Endothelial cell (in vitro differentiated cells): ENCODE results near the gene KLF8. TPM values are rescaled to one million over a fixed set of nuclear protein-coding genes. Genes with fewer than 3 reads are reported as not detected.

Experiments
- DNase-seq: peaks from one replicate; pipeline ENCODE4 v3.0.0; 2021; ENCODE audit warnings: low spot score
- H3K27ac Mint-ChIP-seq: one replicate; pipeline ENCODE4 v1.8.0; 2021; ENCODE audit warnings: mixed read lengths, inconsistent platforms; ENCODE audit not compliant: unreplicated experiment
- H3K27me3 Mint-ChIP-seq: one replicate; pipeline ENCODE4 v1.8.0; 2021; ENCODE audit warnings: mild to moderate bottlenecking, moderate library complexity, mixed read lengths, inconsistent platforms; ENCODE audit not compliant: unreplicated experiment
- H3K36me3 Mint-ChIP-seq: one replicate; pipeline ENCODE4 v1.8.0; 2021; ENCODE audit warnings: mild to moderate bottlenecking, low read depth, mixed read lengths, inconsistent platforms; ENCODE audit not compliant: unreplicated experiment
- H3K4me1 Mint-ChIP-seq: one replicate; pipeline ENCODE4 v1.8.0; 2021; ENCODE audit warnings: mild to moderate bottlenecking, mixed read lengths, inconsistent platforms; ENCODE audit not compliant: unreplicated experiment
- H3K4me3 Mint-ChIP-seq: one replicate; pipeline ENCODE4 v1.8.0; 2021; ENCODE audit warnings: mild to moderate bottlenecking, mixed read lengths, inconsistent platforms; ENCODE audit not compliant: unreplicated experiment
- H3K9me3 Mint-ChIP-seq: one replicate; pipeline ENCODE4 v1.8.0; 2021; ENCODE audit warnings: mixed read lengths, inconsistent platforms; ENCODE audit not compliant: unreplicated experiment
- total RNA-seq: library from RNA; stranded (reverse); fragmentation: NEBNext Ultra II Directional; extraction: Animal tissue kit (Norgen Biotek cat#: 25700); gene quantifications from one replicate; pipeline ENCODE4 v1.2.1, GENCODE V29; 2021; ENCODE audit not compliant: unreplicated experiment
- TF ChIP-seq, protein P1 (sequence below): fragments of 200-600 bp; sonication (generic); IDR thresholded peaks from one replicate; pipeline ENCODE4 v1.5.0; 2021; ENCODE audit warnings: antibody characterized with exemption; ENCODE audit not compliant: unreplicated experiment

The KLF8 gene
- total RNA-seq, 1 donor from 2014 or later, result 13.9 TPM

DNA sequence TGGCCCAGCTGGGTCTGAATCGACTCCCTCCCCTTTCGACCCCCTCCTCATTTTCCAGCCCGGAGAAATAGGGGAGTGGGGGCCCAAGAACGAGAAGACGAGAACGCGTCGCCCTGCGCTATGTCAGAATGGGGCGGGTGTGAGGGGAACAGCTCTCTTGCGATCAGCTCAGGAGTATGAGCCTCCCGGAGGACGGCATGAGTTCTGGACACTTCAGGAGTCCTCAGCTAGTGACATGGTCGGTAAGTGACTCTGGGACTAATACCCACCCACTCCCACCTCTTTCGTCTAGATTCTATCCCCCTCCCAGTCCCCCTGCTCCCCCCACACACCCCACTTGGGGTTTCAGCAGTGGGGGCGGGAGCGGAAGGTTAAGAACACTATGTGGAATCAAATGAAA is 944 bp downstream of the KLF8 start:
- Mint-ChIP-seq H3K9me3 (no peaks in the 10 kb centered on the region), H3K36me3 (no peaks in the 10 kb centered on the region), H3K4me1 (peaks cover 14% of the 10 kb centered on the region), H3K4me3 (peak overlapping the region; percentile 87), H3K27me3 (no peaks in the 10 kb centered on the region), H3K27ac (no peak overlapping the region)
- DNase-seq, result no peak
- TF ChIP-seq, protein P1, sequence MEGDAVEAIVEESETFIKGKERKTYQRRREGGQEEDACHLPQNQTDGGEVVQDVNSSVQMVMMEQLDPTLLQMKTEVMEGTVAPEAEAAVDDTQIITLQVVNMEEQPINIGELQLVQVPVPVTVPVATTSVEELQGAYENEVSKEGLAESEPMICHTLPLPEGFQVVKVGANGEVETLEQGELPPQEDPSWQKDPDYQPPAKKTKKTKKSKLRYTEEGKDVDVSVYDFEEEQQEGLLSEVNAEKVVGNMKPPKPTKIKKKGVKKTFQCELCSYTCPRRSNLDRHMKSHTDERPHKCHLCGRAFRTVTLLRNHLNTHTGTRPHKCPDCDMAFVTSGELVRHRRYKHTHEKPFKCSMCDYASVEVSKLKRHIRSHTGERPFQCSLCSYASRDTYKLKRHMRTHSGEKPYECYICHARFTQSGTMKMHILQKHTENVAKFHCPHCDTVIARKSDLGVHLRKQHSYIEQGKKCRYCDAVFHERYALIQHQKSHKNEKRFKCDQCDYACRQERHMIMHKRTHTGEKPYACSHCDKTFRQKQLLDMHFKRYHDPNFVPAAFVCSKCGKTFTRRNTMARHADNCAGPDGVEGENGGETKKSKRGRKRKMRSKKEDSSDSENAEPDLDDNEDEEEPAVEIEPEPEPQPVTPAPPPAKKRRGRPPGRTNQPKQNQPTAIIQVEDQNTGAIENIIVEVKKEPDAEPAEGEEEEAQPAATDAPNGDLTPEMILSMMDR, result no peak

DNA sequence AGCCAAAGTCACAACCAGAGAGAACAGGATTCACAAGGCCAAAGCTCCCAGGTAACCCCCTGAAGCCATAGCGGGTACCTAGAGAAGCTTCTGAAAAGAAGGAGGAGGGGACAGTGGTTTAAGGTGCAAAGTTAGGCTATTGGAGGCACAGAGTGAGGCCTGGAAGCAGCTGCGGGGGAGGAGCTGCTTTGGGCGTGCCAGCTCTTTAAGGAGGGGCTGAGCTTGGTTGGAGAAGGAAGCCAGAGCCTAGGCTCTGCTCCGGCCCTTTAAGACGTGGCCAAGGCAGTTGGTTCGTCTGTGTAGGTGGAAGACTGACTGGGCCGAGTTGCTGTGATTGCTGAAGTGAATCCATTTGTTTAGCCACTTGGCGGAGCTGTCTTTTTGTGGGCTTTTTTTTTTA is 1.5 kb downstream of the KLF8 start:
- peak overlapping the region; percentile 87 for H3K4me3 Mint-ChIP-seq
- no peaks in the 10 kb centered on the region for H3K36me3 Mint-ChIP-seq
- peak; percentile 13 for DNase-seq
- TF ChIP-seq, protein P1, result no peak
- H3K9me3 Mint-ChIP-seq, result no peaks in the 10 kb centered on the region
- no peak overlapping the region for H3K27ac Mint-ChIP-seq
- H3K4me1 Mint-ChIP-seq, result peaks cover 14% of the 10 kb centered on the region
- no peaks in the 10 kb centered on the region for H3K27me3 Mint-ChIP-seq

DNA sequence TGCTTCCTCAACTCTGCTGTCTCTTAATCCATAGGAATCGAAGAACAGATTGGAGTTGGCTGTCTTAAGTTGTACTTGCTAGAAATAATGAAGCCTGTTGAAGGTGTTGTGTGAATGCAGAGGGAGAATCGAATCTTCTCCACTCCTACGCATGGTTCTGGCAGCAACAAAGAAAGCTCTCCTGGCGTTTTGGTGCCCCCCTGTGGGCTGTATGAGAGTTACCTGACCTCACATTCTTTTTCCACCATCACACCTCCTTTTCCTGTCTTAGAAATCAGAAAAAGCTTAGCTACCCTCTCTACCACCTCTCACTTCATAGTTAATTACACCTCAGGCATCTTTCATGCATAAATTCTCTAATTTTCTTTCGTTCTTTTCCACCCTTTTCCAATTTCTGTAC is 16.3 kb downstream of the KLF8 start:
- no peaks in the 10 kb centered on the region for H3K9me3 Mint-ChIP-seq
- peaks cover 4% of the 10 kb centered on the region for H3K36me3 Mint-ChIP-seq
- H3K4me3 Mint-ChIP-seq, result no peak overlapping the region
- TF ChIP-seq, protein P1, result peak; percentile 30
- DNase-seq, result peak; percentile 43
- no peaks in the 10 kb centered on the region for H3K4me1 Mint-ChIP-seq
- H3K27me3 Mint-ChIP-seq, result no peaks in the 10 kb centered on the region
- no peak overlapping the region for H3K27ac Mint-ChIP-seq

DNA sequence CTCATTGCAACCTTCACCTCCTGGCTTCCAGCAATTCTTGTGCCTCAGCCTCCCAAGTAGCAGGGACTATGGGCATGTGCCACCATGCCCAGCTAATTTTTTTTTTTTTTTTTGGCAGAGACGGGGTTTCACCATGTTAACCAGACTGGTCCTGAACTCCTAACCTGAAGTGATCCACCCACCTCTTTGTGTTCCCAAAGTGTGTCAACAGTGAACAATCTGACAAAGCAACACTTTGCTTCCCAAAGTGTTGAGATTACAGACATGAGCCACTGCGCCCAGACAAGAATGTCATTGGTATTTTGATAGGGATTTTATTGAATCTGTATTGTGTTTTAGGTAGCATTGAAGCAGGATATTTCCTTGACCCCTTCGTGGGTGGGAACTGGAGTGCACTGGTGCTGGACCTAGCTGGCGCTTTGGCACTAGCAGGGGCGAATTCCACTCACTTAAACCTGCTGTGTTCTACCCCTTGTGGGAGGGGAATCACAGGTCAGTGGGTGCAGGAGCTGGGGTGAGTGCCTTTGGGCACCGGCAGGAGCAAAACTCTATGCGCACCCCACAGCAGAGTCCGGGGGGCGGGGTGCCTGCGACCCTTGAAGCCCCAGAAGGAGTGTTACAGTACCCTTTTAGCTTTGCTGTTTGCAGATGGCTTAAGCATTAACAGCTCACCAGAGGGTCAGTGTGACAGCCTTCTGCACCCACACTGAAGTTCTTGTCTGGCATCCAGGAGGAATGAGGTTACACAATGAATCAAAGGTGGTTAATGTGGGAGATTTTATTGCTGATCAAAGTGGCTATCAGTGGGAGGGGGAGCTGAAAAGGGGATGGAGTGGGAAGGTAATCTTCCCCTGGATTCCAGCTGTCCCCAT is 21.9 kb downstream of the KLF8 start:
- TF ChIP-seq, protein P1, result no peak
- H3K27ac Mint-ChIP-seq, result no peak overlapping the region
- H3K27me3 Mint-ChIP-seq, result no peaks in the 10 kb centered on the region
- no peak for DNase-seq
- H3K9me3 Mint-ChIP-seq, result no peaks in the 10 kb centered on the region
- H3K4me3 Mint-ChIP-seq, result no peak overlapping the region
- H3K36me3 Mint-ChIP-seq, result peaks cover 4% of the 10 kb centered on the region
- H3K4me1 Mint-ChIP-seq, result no peaks in the 10 kb centered on the region

DNA sequence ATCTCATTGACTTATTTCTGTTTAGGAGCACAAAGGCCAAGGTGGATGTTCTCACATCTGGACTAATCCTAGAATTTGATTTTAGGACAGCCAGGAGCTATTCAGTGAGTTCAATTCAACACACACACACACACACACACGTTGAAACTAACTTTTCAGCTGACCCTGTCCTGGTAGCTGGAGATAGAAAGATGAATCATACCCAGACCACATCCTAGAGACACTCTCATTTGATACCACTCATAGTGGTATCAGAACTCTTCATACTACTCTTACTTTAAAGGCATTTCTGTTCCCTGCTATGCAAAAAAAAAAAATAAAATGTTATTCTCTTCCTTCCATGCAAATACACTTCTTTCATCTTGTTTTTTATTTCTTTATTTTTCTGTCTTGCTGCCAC is 36.7 kb downstream of the KLF8 start:
- no peak for DNase-seq
- no peaks in the 10 kb centered on the region for H3K36me3 Mint-ChIP-seq
- H3K4me3 Mint-ChIP-seq, result no peak overlapping the region
- peaks cover 8% of the 10 kb centered on the region for H3K4me1 Mint-ChIP-seq
- no peak overlapping the region for H3K27ac Mint-ChIP-seq
- H3K27me3 Mint-ChIP-seq, result no peaks in the 10 kb centered on the region
- no peaks in the 10 kb centered on the region for H3K9me3 Mint-ChIP-seq
- TF ChIP-seq, protein P1, result no peak
